ENCODE results near the gene SYT7. TPM values are rescaled to one million over a fixed set of nuclear protein-coding genes. Genes with fewer than 3 reads are reported as not detected.
A peak's percentile ranks its signal among the peaks of the same experiment; 100 is the strongest.

SYT7 gene
- total RNA-seq, 2 donors from 2014 or later: 8.6 to 12.2 TPM

DNA sequence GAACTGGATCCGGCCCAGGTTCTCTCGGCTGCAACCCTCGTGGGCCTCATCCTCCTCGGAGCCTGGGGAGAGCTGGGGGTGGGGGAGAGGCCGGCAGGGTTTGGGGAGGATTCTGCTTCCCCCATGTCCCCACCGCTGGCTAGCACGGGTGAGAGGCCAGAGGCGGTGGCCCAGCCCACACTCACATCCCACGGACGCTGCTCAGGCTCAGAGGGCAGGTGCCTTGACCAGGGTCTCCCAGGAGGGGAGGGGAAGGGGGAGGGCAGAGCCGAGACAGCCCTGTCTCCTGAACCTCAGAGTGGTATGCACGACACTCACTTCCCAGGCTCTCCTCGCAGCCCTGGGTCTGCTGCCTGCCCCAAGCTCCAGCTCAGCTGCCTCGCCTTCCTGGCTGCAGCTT, 52.8 kb downstream of the SYT7 start:
- intact Hi-C loops (cut with DNase I): no loop called here
- DNase-seq (no peak), ATAC-seq (no peak)
- H3K36me3 ChIP-seq (replicated peaks in 1 of 2; ENCODE audit: insufficient read depth in 1 of 2, low read depth in 2 of 2): no peaks in the 10 kb centered on the region
- no peaks in the 10 kb centered on the region for H3K9me3 ChIP-seq
- no peak overlapping the region for H3K4me3 ChIP-seq
- no peak overlapping the region for H3K27ac ChIP-seq
- TF ChIP-seq CTCF (IDR thresholded peaks at IDR 0.05): no peak
- TF ChIP-seq POLR2A (IDR thresholded peaks at IDR 0.05): no peak
- peaks cover 25% of the 10 kb centered on the region for H3K4me1 ChIP-seq
- H3K27me3 ChIP-seq: no peaks in the 10 kb centered on the region
- WGBS, 2 donors: 78 to 87% methylated on average over 5 to 14 of the region's 14 CpGs

GRCh38 chr11:61526956-61527731, 53.7 kb downstream of the SYT7 start:
- ATAC-seq (peak; percentile 36), DNase-seq (peak in 2 of 4 donors; percentile 42 to 49)
- Histone ChIP-seq H3K27me3 (no peaks in the 10 kb centered on the region), H3K27ac (no peak overlapping the region), H3K4me1 (peaks cover 21% of the 10 kb centered on the region), H3K9me3 (no peaks in the 10 kb centered on the region), H3K4me3 (no peak overlapping the region), H3K36me3 (replicated peaks in 1 of 2; ENCODE audit: insufficient read depth in 1 of 2, low read depth in 2 of 2) (no peaks in the 10 kb centered on the region)
- 47 to 52% methylated on average over 17 to 20 of the region's 20 CpGs for WGBS, 2 donors
- intact Hi-C loops (cut with DNase I): no loop called here
- no peak for TF ChIP-seq POLR2A (IDR thresholded peaks at IDR 0.05)
- TF ChIP-seq CTCF (IDR thresholded peaks at IDR 0.05): no peak

GRCh38 chr11:61526229-61526628, 54.6 kb downstream of the SYT7 start:
- Histone ChIP-seq H3K36me3 (replicated peaks in 1 of 2; ENCODE audit: insufficient read depth in 1 of 2, low read depth in 2 of 2) (no peaks in the 10 kb centered on the region), H3K27me3 (no peaks in the 10 kb centered on the region), H3K9me3 (no peaks in the 10 kb centered on the region), H3K4me3 (no peak overlapping the region), H3K4me1 (peaks cover 21% of the 10 kb centered on the region), H3K27ac (no peak overlapping the region)
- intact Hi-C loops (cut with DNase I): no loop called here
- no peak for ATAC-seq
- TF ChIP-seq CTCF (IDR thresholded peaks at IDR 0.05) (no peak), POLR2A (IDR thresholded peaks at IDR 0.05) (no peak)
- DNase-seq: no peak
- WGBS, 2 donors: 94% methylated on average over 1 of the region's 1 CpG; no CpG with 5 or more reads in 1 of the 2 donors

DNA sequence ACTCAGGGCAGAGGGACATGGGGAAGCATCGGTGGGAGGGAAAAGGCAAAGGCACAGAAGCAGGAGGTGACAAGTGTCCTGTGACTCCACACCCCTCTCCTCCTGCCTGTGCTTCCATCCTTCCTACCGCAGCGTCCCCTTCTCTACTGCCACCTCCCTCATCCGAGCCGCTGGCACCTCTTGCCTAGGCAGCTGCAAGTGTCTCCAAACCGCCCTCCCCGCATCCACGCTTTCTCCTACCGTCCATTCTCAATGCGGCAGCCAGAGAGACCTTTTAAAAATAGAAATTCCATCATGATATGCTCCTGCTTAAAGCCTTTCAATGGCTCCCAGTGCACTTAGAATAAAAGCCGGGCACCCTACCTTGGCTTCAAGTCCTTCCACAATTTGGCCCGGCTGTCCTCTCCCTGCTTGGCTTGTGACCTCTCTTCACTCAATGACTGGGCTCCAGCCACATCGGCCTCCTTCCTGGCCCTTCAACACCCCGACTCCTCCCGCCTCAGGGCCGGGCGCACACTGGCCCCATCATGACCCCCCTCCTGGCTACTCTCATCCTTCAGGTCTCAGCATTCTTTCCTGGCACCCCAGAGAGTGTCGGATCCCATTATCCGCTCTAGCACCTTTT, 55.8 kb downstream of the SYT7 start:
- no peaks in the 10 kb centered on the region for H3K36me3 ChIP-seq (replicated peaks in 1 of 2; ENCODE audit: insufficient read depth in 1 of 2, low read depth in 2 of 2)
- TF ChIP-seq CTCF (IDR thresholded peaks at IDR 0.05) (no peak), POLR2A (IDR thresholded peaks at IDR 0.05) (no peak)
- H3K9me3 ChIP-seq: no peaks in the 10 kb centered on the region
- 92 to 93% methylated on average over 19 of the region's 19 CpGs for WGBS, 2 donors
- no peak for ATAC-seq
- DNase-seq: no peak
- no peaks in the 10 kb centered on the region for H3K27me3 ChIP-seq
- intact Hi-C loops (cut with DNase I): no loop called here
- peaks cover 17% of the 10 kb centered on the region for H3K4me1 ChIP-seq
- no peak overlapping the region for H3K4me3 ChIP-seq
- no peak overlapping the region for H3K27ac ChIP-seq
